NCI-H510A treated with DMSO at 0.1 percent for 48 hours (cell line): ENCODE measurements around the gene TNNT2.

Experiments used
- DNase-seq: peaks from one replicate; lab custom pipeline; 2025; lab: John Stamatoyannopoulos, UW

TNNT2 gene

DNA sequence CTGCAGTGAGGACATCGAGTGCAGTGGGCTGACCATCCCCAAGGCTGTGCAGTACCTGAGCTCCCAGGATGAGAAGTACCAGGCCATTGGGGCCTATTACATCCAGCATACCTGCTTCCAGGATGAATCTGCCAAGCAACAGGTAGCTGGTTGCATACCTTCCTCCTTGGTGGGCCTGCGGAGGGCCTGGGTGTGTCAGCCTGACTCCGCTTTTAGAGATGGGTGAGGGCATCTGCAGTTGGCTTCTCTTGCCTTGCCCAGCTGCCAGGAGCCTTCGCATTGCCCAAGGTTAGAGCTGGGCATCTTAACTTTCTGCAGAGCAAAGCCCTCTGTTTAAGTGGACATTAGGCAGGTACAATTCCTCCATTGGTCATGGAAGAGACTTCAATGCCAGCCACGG, 60.9 kb downstream of the TNNT2 start:
- no peak for DNase-seq

DNA sequence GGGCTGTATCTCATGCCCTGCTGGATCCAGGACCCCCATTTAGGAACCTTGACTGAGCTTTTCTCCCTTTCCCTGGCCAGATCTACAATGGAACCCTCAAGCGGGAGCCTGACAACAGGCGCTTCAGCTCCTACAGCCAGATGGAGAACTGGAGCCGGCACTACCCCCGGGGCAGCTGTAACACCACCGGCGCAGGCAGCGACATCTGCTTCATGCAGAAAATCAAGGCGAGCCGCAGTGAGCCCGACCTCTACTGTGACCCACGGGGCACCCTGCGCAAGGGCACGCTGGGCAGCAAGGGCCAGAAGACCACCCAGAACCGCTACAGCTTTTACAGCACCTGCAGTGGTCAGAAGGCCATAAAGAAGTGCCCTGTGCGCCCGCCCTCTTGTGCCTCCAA, 64.4 kb downstream of the TNNT2 start:
- no peak for DNase-seq

DNA sequence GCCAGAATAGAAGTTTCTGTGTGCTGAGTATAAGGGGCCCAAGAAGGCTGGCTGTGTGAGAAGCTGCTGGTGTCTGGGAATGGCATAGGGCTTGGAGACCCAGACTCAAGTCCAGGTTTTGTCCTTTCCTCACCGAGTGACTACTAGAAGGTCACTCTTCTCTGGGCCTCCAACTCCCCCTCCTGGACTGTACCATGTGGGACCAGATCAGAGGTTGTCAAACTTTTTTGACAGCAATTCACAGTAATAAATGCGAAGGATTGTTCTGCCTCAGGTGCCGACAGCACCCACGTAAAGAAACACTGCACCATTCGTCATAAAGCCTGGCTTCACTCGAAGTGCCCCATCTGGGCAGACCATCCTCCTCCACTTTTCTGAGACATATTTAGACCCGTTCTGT, 65.2 kb downstream of the TNNT2 start:
- DNase-seq, result no peak

DNA sequence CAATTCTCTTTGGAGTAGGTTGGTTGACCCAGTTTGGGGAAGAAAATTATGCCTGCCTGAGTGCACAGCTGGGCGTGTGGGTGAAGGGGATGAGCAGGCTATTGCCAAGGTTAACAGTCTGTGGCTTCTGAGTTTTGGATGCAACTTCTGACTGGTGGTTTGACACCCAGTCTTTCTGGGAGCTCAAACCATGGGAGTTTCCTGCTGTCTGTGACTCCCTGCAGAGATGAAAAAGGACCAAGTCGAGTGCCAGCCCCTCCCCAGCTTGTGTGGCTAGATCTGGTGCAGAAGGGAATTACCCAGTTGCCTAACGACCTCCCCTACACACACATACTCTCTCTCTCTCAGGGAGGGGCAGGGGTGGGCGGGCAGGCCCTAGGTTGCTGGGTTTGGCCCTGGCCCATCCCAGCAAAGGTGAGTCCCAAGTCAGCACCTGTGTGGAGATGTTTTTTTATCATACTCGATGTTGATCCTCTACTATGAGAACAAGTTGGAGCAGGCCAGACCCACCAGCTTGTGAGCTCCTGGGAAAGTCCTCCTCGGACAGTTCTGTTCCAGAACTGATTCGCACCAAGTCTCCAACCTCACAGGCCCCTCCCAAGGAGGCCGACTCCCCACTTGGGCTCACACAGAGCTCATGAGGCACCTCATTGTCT, 66.0 kb downstream of the TNNT2 start:
- no peak for DNase-seq

DNA sequence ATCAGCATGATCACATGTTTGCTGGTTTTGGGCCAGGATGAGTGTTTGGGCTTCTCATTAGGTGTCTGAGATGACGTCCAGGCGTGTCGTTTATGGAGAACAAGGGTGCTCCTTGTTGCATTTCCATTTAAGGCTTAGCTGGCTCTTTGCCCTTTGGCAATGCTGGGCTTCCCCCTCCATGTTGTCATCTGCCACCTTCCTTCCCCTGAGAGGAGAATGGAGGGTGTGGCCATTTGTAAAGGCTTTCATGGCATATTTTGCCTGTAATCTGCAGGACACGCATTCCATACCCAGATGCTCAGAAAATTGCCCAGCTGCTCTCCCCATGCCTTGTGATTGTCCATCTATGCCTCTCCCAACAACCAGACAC, 66.5 kb downstream of the TNNT2 start:
- peak; percentile 20 for DNase-seq

DNA sequence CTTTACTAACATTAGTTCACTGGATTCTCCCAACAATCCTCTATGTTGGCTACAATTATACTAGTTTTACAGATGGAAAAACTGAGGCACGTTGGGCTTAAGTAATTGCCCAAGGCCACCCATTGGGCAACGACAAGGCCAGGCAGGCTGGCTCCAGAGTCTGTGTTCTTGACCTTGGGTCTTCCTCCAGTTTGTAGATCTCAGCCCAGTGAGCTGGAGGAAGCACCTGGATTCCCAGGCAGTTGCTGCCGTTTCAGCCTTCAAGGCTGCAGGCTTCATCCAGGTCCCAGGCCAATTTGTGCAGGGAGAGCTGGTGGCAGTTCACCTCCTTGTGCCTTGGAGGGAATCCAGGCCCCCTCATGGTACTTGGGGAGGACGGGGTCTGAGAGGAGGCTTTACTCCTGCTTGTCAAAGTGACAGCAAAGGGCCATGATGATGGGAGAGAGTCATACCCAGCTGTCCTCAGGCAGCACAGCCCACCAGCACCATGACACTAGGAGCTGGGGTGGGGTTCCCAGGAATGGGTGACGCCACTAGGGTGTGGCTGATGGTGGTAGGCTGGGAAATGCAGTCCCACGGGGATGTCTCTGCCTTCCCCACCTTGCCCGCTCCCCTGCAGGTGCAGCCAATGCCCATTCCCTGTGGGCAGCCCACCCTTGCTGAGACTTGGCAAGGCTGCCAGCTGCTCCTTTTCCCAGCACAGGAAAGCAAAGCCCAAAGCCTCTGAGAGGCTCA, 67.1 kb downstream of the TNNT2 start:
- DNase-seq, result no peak

DNA sequence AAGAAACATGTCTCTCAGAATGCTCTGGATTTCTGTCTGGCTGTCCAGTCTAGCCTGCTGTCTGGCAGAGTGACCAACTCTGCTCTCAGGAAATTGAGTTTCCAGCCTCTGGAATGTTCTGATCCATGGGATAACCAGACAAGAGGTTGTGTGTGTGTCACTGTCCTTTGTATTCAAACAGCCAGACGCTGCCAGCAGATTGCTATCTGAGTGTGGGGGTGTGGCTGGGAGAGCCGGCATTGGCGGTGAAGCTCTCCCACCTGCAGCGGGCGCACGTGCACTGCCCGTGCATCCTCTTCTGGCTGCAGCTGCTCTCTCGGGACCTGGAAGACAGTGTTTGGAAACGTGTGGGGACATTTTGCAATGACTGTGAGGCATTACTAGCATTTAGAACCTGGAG, 68.1 kb downstream of the TNNT2 start:
- DNase-seq, result peak; percentile 92
